Panc1 (cell line): ENCODE results near the gene SMOC2. TPM values are rescaled to one million over a fixed set of nuclear protein-coding genes. Genes with fewer than 3 reads are reported as not detected.

Source experiments
- ATAC-seq: fragments of 200-7000 bp; cut with Tn5 transposase; 2 replicates; pipeline ENCODE4 v1.9.1; 2020; ENCODE audit warnings: mild to moderate bottlenecking, moderate library complexity
- BruUV-seq: library from RNA; stranded (reverse); fragments of 400-500 nt; replicated peaks from 2 replicates; lab custom pipeline; 2021; lab: Mats Ljungman, UMichigan
- CTCF ChIA-PET: fragments of 300-600 bp; sonication (Branson Sonifier 250); formaldehyde crosslinking; loops from one replicate; lab custom pipeline; 2022; ENCODE audit warnings: antibody characterized with exemption; lab: Charles Lee
- POLR2A ChIA-PET: fragments of 300-600 bp; sonication (Branson Sonifier 250); formaldehyde crosslinking; loops from one replicate; lab custom pipeline; 2022; ENCODE audit warnings: antibody characterized with exemption; lab: Charles Lee
- DNase-seq: peaks from one replicate; pipeline ENCODE4 v3.0.0-alpha.2; 2010; ENCODE audit warnings: low read depth, low spot score
- H3K27ac ChIP-seq: 2 replicates; pipeline ENCODE4 v1.5.1; 2011; ENCODE audit warnings: mild to moderate bottlenecking, low read length, inconsistent platforms
- H3K27me3 ChIP-seq: fragments of 200-500 bp; sonication (Bioruptor generic); 2 replicates; pipeline ENCODE4 v1.6.0; 2014; ENCODE audit warnings: low read length, inconsistent platforms; ENCODE audit not compliant: control insufficient read depth, insufficient read depth
- H3K36me3 ChIP-seq: fragments of 200-500 bp; sonication (Bioruptor generic); 2 replicates; pipeline ENCODE4 v1.5.1; 2014; ENCODE audit warnings: inconsistent platforms, mild to moderate bottlenecking, low read length, moderate library complexity; ENCODE audit not compliant: control insufficient read depth, insufficient read depth
- H3K4me1 ChIP-seq: 2 replicates; pipeline ENCODE4 v1.5.1; 2011; ENCODE audit warnings: inconsistent platforms, mild to moderate bottlenecking, low read length, moderate library complexity; ENCODE audit not compliant: control insufficient read depth, insufficient read depth
- H3K4me3 ChIP-seq, 2 experiments: 2 replicates each; pipeline ENCODE4 v1.5.1; 2011 to 2012; ENCODE audit warnings: low read depth in 2 of 2, low read length in 2 of 2, mild to moderate bottlenecking in 2 of 2, inconsistent platforms in 1 of 2, moderate library complexity in 1 of 2
- H3K9me3 ChIP-seq: fragments of 200-500 bp; sonication (Bioruptor generic); 2 replicates; pipeline ENCODE4 v1.5.1; 2014; ENCODE audit warnings: low read depth, mild to moderate bottlenecking, inconsistent platforms, low read length, moderate library complexity; ENCODE audit not compliant: control insufficient read depth, insufficient read depth
- POLR2AphosphoS5 ChIP-seq: IDR thresholded peaks from 2 replicates; pipeline ENCODE4 v1.6.1; 2012; ENCODE audit warnings: mild to moderate bottlenecking, low read depth, low read length, moderate library complexity
- SIN3A ChIP-seq: IDR thresholded peaks from 2 replicates; pipeline ENCODE4 v1.6.1; 2012; ENCODE audit warnings: low read depth, mild to moderate bottlenecking, low read length, moderate library complexity, borderline replicate concordance; ENCODE audit not compliant: insufficient read depth
- TCF7L2 ChIP-seq: IDR thresholded peaks from 2 replicates; pipeline ENCODE4 v1.6.1; 2011; ENCODE audit warnings: mild to moderate bottlenecking, low read depth, low read length, inconsistent platforms
- in situ Hi-C: cut with HindIII; loops from 2 replicates; pipeline ENCODE4 v1.10.0; 2016; ENCODE audit warnings: low sequenced_read_pairs, low pct_unique_long_range_greater_than_20kb
- intact Hi-C: fragments of 100-400 bp; cut with micrococcal nuclease; formaldehyde crosslinking; loops from one replicate; pipeline ENCODE4 v1.10.0; 2022; ENCODE audit not compliant: unreplicated experiment
- total RNA-seq: library from RNA; stranded (reverse); gene quantifications from one replicate; pipeline ENCODE4 v1.2.1, GENCODE V29; 2021; ENCODE audit not compliant: unreplicated experiment
- TF ChIP-seq, protein P1 (sequence below), 2 experiments: IDR thresholded peaks; 2 replicates each; pipeline ENCODE4 v1.6.1; 2011 to 2012; ENCODE audit warnings: low read depth in 2 of 2, control low read depth in 1 of 2, low read length in 1 of 2, mild to moderate bottlenecking in 1 of 2, moderate library complexity in 1 of 2; ENCODE audit not compliant: insufficient read depth in 1 of 2
- TF ChIP-seq, protein P2 (sequence below): fragments of 450-650 bp; IDR thresholded peaks from 2 replicates; pipeline ENCODE4 v1.5.1; 2017; ENCODE audit warnings: mild to moderate bottlenecking

Gene SMOC2
- total RNA-seq, 1 experiment from 2014 or later = 0.13 TPM

GRCh38 chr6:168420706-168421105 lies 20.3 kb upstream of the SMOC2 start:
- CTCF ChIA-PET = no interaction called here
- intact Hi-C loops = no loop called here
- no peak overlapping the region for H3K27ac ChIP-seq

DNA sequence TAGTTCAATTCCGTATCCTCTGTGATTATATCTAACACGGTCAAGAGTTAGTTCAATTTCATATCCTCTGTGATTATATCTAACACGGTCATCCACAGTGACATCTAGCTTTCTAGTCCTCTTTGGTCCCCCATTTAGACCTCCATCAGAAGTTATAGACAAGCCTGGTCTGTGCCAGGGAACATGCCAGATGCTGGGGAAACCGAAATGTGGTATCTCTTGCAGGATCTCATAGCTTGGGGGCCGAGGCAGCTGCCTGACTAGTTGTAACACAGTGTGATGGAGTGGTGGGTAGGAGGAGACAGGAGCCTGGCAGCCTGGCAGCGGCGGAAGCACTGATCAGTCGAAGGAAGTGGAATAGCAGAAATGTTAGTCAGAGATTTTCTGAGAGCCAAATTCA lies 13.8 kb upstream of the SMOC2 start:
- DNase-seq (no peak), ATAC-seq (no peak)
- ChIA-PET CTCF (no interaction called here), POLR2A (no interaction called here)
- Histone ChIP-seq H3K27me3 (peaks cover 14% of the 10 kb centered on the region), H3K9me3 (no peaks in the 10 kb centered on the region), H3K36me3 (no peaks in the 10 kb centered on the region), H3K4me1 (no peaks in the 10 kb centered on the region), H3K4me3 (no peak overlapping the region), H3K27ac (no peak overlapping the region)
- no TSS peak for BruUV-seq
- in situ Hi-C loops (no loop called here), intact Hi-C loops (no loop called here)
- TF ChIP-seq, protein P1, sequence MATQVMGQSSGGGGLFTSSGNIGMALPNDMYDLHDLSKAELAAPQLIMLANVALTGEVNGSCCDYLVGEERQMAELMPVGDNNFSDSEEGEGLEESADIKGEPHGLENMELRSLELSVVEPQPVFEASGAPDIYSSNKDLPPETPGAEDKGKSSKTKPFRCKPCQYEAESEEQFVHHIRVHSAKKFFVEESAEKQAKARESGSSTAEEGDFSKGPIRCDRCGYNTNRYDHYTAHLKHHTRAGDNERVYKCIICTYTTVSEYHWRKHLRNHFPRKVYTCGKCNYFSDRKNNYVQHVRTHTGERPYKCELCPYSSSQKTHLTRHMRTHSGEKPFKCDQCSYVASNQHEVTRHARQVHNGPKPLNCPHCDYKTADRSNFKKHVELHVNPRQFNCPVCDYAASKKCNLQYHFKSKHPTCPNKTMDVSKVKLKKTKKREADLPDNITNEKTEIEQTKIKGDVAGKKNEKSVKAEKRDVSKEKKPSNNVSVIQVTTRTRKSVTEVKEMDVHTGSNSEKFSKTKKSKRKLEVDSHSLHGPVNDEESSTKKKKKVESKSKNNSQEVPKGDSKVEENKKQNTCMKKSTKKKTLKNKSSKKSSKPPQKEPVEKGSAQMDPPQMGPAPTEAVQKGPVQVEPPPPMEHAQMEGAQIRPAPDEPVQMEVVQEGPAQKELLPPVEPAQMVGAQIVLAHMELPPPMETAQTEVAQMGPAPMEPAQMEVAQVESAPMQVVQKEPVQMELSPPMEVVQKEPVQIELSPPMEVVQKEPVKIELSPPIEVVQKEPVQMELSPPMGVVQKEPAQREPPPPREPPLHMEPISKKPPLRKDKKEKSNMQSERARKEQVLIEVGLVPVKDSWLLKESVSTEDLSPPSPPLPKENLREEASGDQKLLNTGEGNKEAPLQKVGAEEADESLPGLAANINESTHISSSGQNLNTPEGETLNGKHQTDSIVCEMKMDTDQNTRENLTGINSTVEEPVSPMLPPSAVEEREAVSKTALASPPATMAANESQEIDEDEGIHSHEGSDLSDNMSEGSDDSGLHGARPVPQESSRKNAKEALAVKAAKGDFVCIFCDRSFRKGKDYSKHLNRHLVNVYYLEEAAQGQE (IDR thresholded peaks at IDR 0.05; ENCODE audit: insufficient read depth in 1 of 2, low read depth in 2 of 2, low read length in 1 of 2) = no peak
- TF ChIP-seq POLR2AphosphoS5 = no peak
- TF ChIP-seq, protein P2, sequence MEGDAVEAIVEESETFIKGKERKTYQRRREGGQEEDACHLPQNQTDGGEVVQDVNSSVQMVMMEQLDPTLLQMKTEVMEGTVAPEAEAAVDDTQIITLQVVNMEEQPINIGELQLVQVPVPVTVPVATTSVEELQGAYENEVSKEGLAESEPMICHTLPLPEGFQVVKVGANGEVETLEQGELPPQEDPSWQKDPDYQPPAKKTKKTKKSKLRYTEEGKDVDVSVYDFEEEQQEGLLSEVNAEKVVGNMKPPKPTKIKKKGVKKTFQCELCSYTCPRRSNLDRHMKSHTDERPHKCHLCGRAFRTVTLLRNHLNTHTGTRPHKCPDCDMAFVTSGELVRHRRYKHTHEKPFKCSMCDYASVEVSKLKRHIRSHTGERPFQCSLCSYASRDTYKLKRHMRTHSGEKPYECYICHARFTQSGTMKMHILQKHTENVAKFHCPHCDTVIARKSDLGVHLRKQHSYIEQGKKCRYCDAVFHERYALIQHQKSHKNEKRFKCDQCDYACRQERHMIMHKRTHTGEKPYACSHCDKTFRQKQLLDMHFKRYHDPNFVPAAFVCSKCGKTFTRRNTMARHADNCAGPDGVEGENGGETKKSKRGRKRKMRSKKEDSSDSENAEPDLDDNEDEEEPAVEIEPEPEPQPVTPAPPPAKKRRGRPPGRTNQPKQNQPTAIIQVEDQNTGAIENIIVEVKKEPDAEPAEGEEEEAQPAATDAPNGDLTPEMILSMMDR = no peak
- no peak for TF ChIP-seq SIN3A
- TF ChIP-seq TCF7L2 = no peak

More at GRCh38 chr6:168420706-168421105, 20.3 kb upstream of the SMOC2 start:
- POLR2A ChIA-PET = interaction anchor here (0.6 kb wide), 1 partner anchor 935 kb away, joined by 3 read pairs; no protein-coding TSS in a partner anchor
- in situ Hi-C loops = no loop called here
- Histone ChIP-seq H3K4me3 (no peak overlapping the region), H3K9me3 (no peaks in the 10 kb centered on the region), H3K27me3 (peaks cover 14% of the 10 kb centered on the region), H3K36me3 (no peaks in the 10 kb centered on the region), H3K4me1 (no peaks in the 10 kb centered on the region)
- BruUV-seq = no TSS peak
- no peak for DNase-seq
- TF ChIP-seq POLR2AphosphoS5 (no peak), TCF7L2 (no peak), SIN3A (no peak)
- TF ChIP-seq, protein P1 (IDR thresholded peaks at IDR 0.05; ENCODE audit: insufficient read depth in 1 of 2, low read depth in 2 of 2, low read length in 1 of 2) = no peak
- TF ChIP-seq, protein P2 = no peak
- ATAC-seq = no peak
